ENCODE results near the gene CLSTN2.

CLSTN2 gene

DNA sequence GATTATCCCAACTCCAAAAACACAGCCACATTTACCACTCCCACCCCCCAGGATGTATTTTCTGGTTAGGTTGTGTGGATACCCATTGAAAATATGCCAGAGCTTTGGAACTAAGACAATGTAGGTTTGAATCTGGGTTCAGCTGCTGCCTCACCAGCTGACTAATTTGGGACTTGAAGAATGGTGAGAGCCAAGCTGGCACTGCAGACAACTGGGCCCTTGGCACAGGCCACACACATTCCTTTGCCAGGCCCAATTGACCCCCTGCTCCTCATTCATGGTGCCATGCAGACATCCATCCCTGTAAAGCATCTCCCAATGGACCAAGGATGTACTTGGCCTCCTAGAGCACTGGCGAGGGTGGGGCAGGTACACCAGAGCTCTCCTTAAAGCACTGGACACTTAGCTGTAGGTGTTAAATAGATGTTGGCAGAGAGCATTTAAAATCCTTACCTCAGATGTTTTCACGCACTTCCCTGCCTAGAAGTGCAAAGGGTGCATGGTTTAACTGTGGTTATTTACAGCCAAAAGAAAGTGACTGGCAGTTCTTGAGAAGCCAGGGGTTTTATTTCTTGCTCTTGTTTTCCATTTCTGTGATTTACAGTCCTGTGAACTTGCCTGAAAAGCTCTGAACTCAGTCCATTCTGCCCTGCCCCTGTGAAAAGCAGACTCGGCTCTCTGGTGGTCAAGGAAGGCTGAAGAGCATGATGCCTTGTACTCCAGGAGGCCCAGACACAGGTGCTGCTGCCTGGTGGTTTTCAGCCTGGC, 138.5 kb downstream of the CLSTN2 start:
- Histone ChIP-seq H3K36me3 (ENCODE audit: control insufficient read depth in 1 of 2, insufficient read depth in 2 of 2, low read length in 2 of 2) (no peaks in the 10 kb centered on the region), H3K27me3 (ENCODE audit: control insufficient read depth in 1 of 2, insufficient read depth in 2 of 2, low read length in 2 of 2) (no peaks in the 10 kb centered on the region), H3K9ac (ENCODE audit: low read depth in 1 of 2, low read length in 2 of 2) (no peak overlapping the region), H3K4me1 (ENCODE audit: control insufficient read depth in 1 of 2, insufficient read depth in 2 of 2, low read length in 2 of 2) (no peaks in the 10 kb centered on the region), H3K4me3 (ENCODE audit: low read depth in 1 of 2, low read length in 2 of 2) (no peak overlapping the region), H3K9me3 (ENCODE audit: control insufficient read depth in 1 of 2, low read length in 2 of 2) (no peaks in the 10 kb centered on the region), H3K27ac (ENCODE audit: low read depth, low read length) (no peak overlapping the region)

DNA sequence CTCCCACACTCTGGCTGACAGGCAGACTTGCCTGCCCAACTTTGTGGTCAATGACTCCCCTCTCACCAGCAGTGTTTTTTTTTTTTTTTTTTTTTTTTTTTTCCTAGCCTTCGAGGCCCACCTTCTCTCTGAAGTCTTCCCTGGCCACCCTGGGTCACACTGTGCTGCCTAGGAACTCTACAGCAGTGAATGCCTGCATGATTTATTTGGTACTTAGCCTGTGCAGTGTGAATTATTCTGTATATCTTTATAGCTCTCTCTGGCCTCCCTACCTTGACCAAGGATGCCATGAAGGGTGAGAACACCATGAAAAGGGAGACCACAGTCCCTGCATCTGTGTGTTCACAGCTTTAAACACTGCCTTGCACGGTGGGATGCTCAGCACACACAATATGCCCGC, 141.6 kb downstream of the CLSTN2 start:
- H3K9me3 ChIP-seq (ENCODE audit: control insufficient read depth in 1 of 2, low read length in 2 of 2): no peaks in the 10 kb centered on the region
- H3K27me3 ChIP-seq (ENCODE audit: control insufficient read depth in 1 of 2, insufficient read depth in 2 of 2, low read length in 2 of 2): no peaks in the 10 kb centered on the region
- no peak overlapping the region for H3K9ac ChIP-seq (ENCODE audit: low read depth in 1 of 2, low read length in 2 of 2)
- no peak overlapping the region for H3K4me3 ChIP-seq (ENCODE audit: low read depth in 1 of 2, low read length in 2 of 2)
- H3K27ac ChIP-seq (ENCODE audit: low read depth, low read length): no peak overlapping the region
- H3K36me3 ChIP-seq (ENCODE audit: control insufficient read depth in 1 of 2, insufficient read depth in 2 of 2, low read length in 2 of 2): no peaks in the 10 kb centered on the region
- H3K4me1 ChIP-seq (ENCODE audit: control insufficient read depth in 1 of 2, insufficient read depth in 2 of 2, low read length in 2 of 2): no peaks in the 10 kb centered on the region

DNA sequence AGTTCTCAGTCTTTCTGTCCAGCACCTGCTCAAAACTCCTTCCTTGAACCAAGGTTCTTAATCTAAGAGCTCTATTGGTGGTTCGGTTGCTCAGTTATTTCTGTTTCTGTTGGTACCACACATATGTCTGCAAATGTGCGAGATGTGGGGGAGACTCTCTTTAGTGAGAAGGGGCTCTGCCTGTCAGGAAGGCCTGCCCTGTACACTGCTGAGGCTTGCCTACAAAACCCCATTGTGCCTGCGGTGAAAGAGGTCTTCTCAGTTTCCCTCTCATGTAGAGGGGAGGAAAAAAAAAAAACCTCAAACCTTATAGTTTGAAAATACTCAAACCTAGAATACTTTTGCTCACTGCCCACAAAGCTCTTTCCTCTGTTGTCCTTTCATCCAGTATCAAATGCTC, 142.4 kb downstream of the CLSTN2 start:
- Histone ChIP-seq H3K4me1 (ENCODE audit: control insufficient read depth in 1 of 2, insufficient read depth in 2 of 2, low read length in 2 of 2) (no peaks in the 10 kb centered on the region), H3K27ac (ENCODE audit: low read depth, low read length) (no peak overlapping the region), H3K4me3 (ENCODE audit: low read depth in 1 of 2, low read length in 2 of 2) (no peak overlapping the region)

DNA sequence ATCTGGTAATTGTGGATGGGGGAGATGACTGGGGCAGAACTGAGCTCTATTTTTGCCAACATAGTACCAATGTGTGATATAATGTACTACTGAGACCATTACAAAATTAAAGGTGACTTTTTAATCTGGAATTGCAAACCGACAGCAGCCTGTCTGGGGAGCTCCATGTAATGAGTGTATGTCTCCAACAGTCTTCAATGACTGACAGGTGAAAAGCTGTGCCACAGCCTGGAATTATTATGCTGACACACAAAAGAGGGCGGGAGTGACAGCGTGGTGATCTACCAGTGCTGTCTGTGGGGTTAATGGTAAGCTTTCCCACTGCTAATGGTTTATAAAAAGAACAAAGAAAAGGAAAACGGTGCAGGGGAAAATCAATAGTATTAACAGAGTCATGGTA, 143.4 kb downstream of the CLSTN2 start:
- H3K4me3 ChIP-seq (ENCODE audit: low read depth in 1 of 2, low read length in 2 of 2): no peak overlapping the region
- H3K27me3 ChIP-seq (ENCODE audit: control insufficient read depth in 1 of 2, insufficient read depth in 2 of 2, low read length in 2 of 2): no peaks in the 10 kb centered on the region
- no peak overlapping the region for H3K27ac ChIP-seq (ENCODE audit: low read depth, low read length)
- no peaks in the 10 kb centered on the region for H3K4me1 ChIP-seq (ENCODE audit: control insufficient read depth in 1 of 2, insufficient read depth in 2 of 2, low read length in 2 of 2)
- no peak overlapping the region for H3K9ac ChIP-seq (ENCODE audit: low read depth in 1 of 2, low read length in 2 of 2)
- no peaks in the 10 kb centered on the region for H3K9me3 ChIP-seq (ENCODE audit: control insufficient read depth in 1 of 2, low read length in 2 of 2)
- no peaks in the 10 kb centered on the region for H3K36me3 ChIP-seq (ENCODE audit: control insufficient read depth in 1 of 2, insufficient read depth in 2 of 2, low read length in 2 of 2)

More for the DNA sequence above, 142.4 kb downstream of the CLSTN2 start:
- Histone ChIP-seq H3K9ac (ENCODE audit: low read depth in 1 of 2, low read length in 2 of 2) (no peak overlapping the region), H3K36me3 (ENCODE audit: control insufficient read depth in 1 of 2, insufficient read depth in 2 of 2, low read length in 2 of 2) (no peaks in the 10 kb centered on the region), H3K27me3 (ENCODE audit: control insufficient read depth in 1 of 2, insufficient read depth in 2 of 2, low read length in 2 of 2) (no peaks in the 10 kb centered on the region), H3K9me3 (ENCODE audit: control insufficient read depth in 1 of 2, low read length in 2 of 2) (no peaks in the 10 kb centered on the region)

DNA sequence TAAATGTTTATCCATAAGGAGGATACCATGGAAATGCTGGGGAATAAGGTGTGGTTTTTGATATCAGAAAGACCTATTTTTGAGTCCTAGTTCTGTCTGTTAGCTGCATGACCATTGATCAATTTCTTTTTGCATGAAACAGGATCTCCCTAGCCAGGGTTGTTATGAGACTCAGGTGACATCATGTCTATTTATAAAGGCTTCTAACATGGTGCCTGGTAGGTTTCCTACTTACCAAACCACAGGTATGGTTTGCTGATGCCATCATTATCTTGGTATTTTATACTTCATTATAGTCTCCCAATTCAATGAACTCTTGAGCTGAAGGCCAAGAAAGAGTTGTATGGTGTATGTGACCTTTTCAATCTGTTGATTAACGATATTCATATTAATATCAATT, 144.0 kb downstream of the CLSTN2 start:
- no peaks in the 10 kb centered on the region for H3K27me3 ChIP-seq (ENCODE audit: control insufficient read depth in 1 of 2, insufficient read depth in 2 of 2, low read length in 2 of 2)
- H3K9me3 ChIP-seq (ENCODE audit: control insufficient read depth in 1 of 2, low read length in 2 of 2): no peaks in the 10 kb centered on the region

DNA sequence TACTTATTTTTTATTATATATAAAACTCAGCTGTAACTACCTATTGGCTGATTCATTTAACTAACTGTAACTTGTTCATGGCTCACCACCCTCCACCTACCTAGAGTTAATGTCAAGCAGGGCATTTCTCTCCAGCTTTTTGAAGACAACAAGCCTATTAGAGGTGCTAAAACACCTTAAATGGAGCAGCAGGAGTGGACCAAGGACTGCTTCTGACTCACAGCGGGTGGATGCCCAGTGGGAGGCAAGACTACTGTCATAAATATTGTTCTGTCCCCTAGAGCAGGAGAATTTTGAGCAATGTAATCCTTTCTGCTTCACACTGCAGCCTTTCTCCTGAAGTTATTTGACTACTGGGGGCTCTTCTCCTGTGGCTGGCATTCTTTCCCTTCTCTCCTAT, 146.9 kb downstream of the CLSTN2 start:
- Histone ChIP-seq H3K9ac (ENCODE audit: low read depth in 1 of 2, low read length in 2 of 2) (no peak overlapping the region), H3K4me3 (ENCODE audit: low read depth in 1 of 2, low read length in 2 of 2) (no peak overlapping the region), H3K27ac (ENCODE audit: low read depth, low read length) (no peak overlapping the region), H3K9me3 (ENCODE audit: control insufficient read depth in 1 of 2, low read length in 2 of 2) (no peaks in the 10 kb centered on the region), H3K27me3 (ENCODE audit: control insufficient read depth in 1 of 2, insufficient read depth in 2 of 2, low read length in 2 of 2) (no peaks in the 10 kb centered on the region), H3K4me1 (ENCODE audit: control insufficient read depth in 1 of 2, insufficient read depth in 2 of 2, low read length in 2 of 2) (no peaks in the 10 kb centered on the region), H3K36me3 (ENCODE audit: control insufficient read depth in 1 of 2, insufficient read depth in 2 of 2, low read length in 2 of 2) (no peaks in the 10 kb centered on the region)

More for the DNA sequence above, 144.0 kb downstream of the CLSTN2 start:
- Histone ChIP-seq H3K36me3 (ENCODE audit: control insufficient read depth in 1 of 2, insufficient read depth in 2 of 2, low read length in 2 of 2) (no peaks in the 10 kb centered on the region), H3K4me3 (ENCODE audit: low read depth in 1 of 2, low read length in 2 of 2) (no peak overlapping the region), H3K4me1 (ENCODE audit: control insufficient read depth in 1 of 2, insufficient read depth in 2 of 2, low read length in 2 of 2) (no peaks in the 10 kb centered on the region), H3K27ac (ENCODE audit: low read depth, low read length) (no peak overlapping the region), H3K9ac (ENCODE audit: low read depth in 1 of 2, low read length in 2 of 2) (no peak overlapping the region)

DNA sequence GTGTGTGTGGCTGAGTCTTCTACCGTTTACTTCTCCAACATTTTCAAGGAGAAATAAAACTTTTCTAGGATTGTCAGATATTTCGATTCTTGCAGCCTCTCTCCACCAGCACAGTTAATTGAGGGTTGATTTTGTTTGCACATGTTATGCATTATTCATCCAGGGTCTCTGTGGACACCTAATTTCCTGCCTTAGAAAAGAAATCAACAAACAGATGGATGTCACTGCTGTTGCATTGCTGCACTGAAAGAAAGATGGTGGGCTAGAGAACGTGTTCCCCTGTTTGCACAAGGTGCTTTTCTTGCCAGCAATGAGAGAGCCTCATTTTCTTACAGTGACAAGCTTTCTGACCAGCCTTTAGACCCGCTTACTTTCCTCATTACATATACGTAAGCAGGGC, 150.0 kb downstream of the CLSTN2 start:
- Histone ChIP-seq H3K4me1 (ENCODE audit: control insufficient read depth in 1 of 2, insufficient read depth in 2 of 2, low read length in 2 of 2) (no peaks in the 10 kb centered on the region), H3K27ac (ENCODE audit: low read depth, low read length) (no peak overlapping the region), H3K36me3 (ENCODE audit: control insufficient read depth in 1 of 2, insufficient read depth in 2 of 2, low read length in 2 of 2) (no peaks in the 10 kb centered on the region), H3K4me3 (ENCODE audit: low read depth in 1 of 2, low read length in 2 of 2) (no peak overlapping the region), H3K9me3 (ENCODE audit: control insufficient read depth in 1 of 2, low read length in 2 of 2) (no peaks in the 10 kb centered on the region), H3K9ac (ENCODE audit: low read depth in 1 of 2, low read length in 2 of 2) (no peak overlapping the region), H3K27me3 (ENCODE audit: control insufficient read depth in 1 of 2, insufficient read depth in 2 of 2, low read length in 2 of 2) (no peaks in the 10 kb centered on the region)

DNA sequence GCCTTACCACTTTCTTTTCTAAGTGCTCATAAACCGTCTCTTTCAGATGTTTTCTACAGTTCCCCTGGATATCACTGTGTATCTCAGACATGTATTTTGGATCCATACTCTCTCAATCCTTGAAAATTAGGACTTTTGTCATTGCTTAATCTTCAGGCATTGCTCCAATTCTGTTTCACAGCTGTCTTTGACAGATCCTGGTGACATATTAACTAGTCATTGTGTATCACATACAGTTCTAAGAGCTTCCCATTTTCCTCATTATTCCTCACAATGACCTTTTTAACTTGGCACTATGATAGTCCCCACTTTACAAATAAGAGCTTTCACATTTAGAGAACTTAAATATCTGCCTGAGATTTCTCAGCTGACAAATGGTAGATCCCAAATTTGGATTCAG, 151.7 kb downstream of the CLSTN2 start:
- Histone ChIP-seq H3K27me3 (ENCODE audit: control insufficient read depth in 1 of 2, insufficient read depth in 2 of 2, low read length in 2 of 2) (no peaks in the 10 kb centered on the region), H3K9ac (ENCODE audit: low read depth in 1 of 2, low read length in 2 of 2) (no peak overlapping the region), H3K27ac (ENCODE audit: low read depth, low read length) (no peak overlapping the region), H3K9me3 (ENCODE audit: control insufficient read depth in 1 of 2, low read length in 2 of 2) (no peaks in the 10 kb centered on the region), H3K36me3 (ENCODE audit: control insufficient read depth in 1 of 2, insufficient read depth in 2 of 2, low read length in 2 of 2) (no peaks in the 10 kb centered on the region), H3K4me1 (ENCODE audit: control insufficient read depth in 1 of 2, insufficient read depth in 2 of 2, low read length in 2 of 2) (no peaks in the 10 kb centered on the region), H3K4me3 (ENCODE audit: low read depth in 1 of 2, low read length in 2 of 2) (no peak overlapping the region)

DNA sequence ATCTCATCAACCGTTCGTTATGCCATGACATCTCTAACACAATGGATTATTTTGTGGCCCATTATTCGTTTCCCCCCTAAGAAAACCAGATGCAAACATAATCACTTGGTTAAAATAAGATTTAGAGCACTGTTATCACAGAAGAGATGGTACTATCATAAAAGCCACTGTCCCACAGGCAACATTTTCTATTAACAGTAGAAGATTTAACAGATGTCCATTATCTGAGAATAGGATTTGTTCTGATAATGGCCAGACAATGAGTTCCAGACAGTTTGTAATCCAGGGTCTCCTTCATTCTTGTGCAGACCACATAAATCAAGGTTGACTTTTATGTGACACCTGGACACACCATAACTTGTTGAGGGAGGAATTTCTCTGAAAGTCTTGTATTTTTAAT, 153.1 kb downstream of the CLSTN2 start:
- Histone ChIP-seq H3K9ac (ENCODE audit: low read depth in 1 of 2, low read length in 2 of 2) (no peak overlapping the region), H3K27ac (ENCODE audit: low read depth, low read length) (no peak overlapping the region), H3K9me3 (ENCODE audit: control insufficient read depth in 1 of 2, low read length in 2 of 2) (no peaks in the 10 kb centered on the region), H3K27me3 (ENCODE audit: control insufficient read depth in 1 of 2, insufficient read depth in 2 of 2, low read length in 2 of 2) (no peaks in the 10 kb centered on the region), H3K4me1 (ENCODE audit: control insufficient read depth in 1 of 2, insufficient read depth in 2 of 2, low read length in 2 of 2) (no peaks in the 10 kb centered on the region), H3K4me3 (ENCODE audit: low read depth in 1 of 2, low read length in 2 of 2) (no peak overlapping the region), H3K36me3 (ENCODE audit: control insufficient read depth in 1 of 2, insufficient read depth in 2 of 2, low read length in 2 of 2) (no peaks in the 10 kb centered on the region)

DNA sequence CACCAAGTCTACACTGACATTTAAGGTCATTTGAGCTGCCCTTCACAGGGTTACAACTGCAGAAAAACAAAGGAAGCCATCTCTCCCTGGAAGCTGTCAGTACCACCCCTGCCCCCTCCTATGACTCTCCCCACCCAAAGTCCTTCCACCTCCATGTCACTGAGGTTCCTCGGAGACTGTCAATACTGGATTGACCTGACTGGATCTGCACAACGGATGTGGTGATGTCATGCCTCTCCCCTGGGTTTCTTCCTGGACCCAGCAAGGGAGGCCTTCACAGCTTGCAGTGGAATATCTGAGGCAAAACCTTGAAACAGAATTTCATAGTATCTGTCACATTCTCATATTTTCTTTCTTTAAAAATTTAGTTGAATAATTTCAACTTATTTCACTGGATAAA, 153.5 kb downstream of the CLSTN2 start:
- no peak overlapping the region for H3K27ac ChIP-seq (ENCODE audit: low read depth, low read length)
- H3K4me1 ChIP-seq (ENCODE audit: control insufficient read depth in 1 of 2, insufficient read depth in 2 of 2, low read length in 2 of 2): no peaks in the 10 kb centered on the region
- no peaks in the 10 kb centered on the region for H3K27me3 ChIP-seq (ENCODE audit: control insufficient read depth in 1 of 2, insufficient read depth in 2 of 2, low read length in 2 of 2)
- no peak overlapping the region for H3K4me3 ChIP-seq (ENCODE audit: low read depth in 1 of 2, low read length in 2 of 2)
- no peaks in the 10 kb centered on the region for H3K36me3 ChIP-seq (ENCODE audit: control insufficient read depth in 1 of 2, insufficient read depth in 2 of 2, low read length in 2 of 2)
- no peak overlapping the region for H3K9ac ChIP-seq (ENCODE audit: low read depth in 1 of 2, low read length in 2 of 2)
- H3K9me3 ChIP-seq (ENCODE audit: control insufficient read depth in 1 of 2, low read length in 2 of 2): no peaks in the 10 kb centered on the region

Data from duodenal mucosa (tissue), 2 donors.